Measurements from ENCODE around the gene GNAS-AS1.
"Not testable (repeated sequence)": the region's sequence is repeated elsewhere in the genome, so short reads cannot be mapped to it uniquely, and the experiment has no call there.

GNAS-AS1 gene

GRCh38 chr20:58829531-58829941 is 21.2 kb downstream of the GNAS-AS1 start:
- DNase-seq (ENCODE audit: insufficient read length, low spot score) (no peak), FAIRE-seq (no peak)
- TF ChIP-seq TAF1 (IDR thresholded peaks at IDR 0.05; ENCODE audit: low read depth, low read length) (no peak), POLR2A (IDR thresholded peaks at IDR 0.05; ENCODE audit: low read depth, low read length) (no peak), POLR2AphosphoS5 (IDR thresholded peaks at IDR 0.05; ENCODE audit: low read depth, low read length) (no peak), SPI1 (IDR thresholded peaks at IDR 0.05; ENCODE audit: low read depth, low read length) (no peak), PAX5 (IDR thresholded peaks at IDR 0.05; ENCODE audit: insufficient read depth, low read length, severe bottlenecking) (no peak), POU2F2 (IDR thresholded peaks at IDR 0.05; ENCODE audit: low read depth, low read length) (no peak)

- not testable (repeated sequence) for DNase-seq (ENCODE audit: insufficient read length, low spot score); FAIRE-seq
Observed at GRCh38 chr20:58828804-58829203, 21.9 kb downstream of the GNAS-AS1 start.

DNA sequence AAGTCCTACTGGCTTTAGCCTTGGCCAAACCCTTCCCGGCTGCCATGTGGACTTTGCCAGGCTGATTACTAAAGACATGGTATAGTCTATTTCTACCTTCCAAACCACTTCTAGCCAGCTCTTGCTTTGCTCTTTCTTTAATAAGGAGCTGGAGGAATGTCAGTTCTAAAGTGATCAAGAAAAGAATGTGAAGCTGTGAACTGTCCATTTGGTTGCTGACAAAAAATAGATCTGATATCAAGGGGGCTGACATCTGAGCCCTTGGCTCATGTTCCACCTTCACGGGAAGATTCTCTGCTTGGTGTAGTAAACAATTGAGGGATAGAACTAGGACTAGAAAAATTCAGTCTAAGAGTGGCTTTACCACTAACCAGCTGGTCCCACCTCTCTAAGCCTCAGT is 22.6 kb downstream of the GNAS-AS1 start:
- no peak for FAIRE-seq

DNA sequence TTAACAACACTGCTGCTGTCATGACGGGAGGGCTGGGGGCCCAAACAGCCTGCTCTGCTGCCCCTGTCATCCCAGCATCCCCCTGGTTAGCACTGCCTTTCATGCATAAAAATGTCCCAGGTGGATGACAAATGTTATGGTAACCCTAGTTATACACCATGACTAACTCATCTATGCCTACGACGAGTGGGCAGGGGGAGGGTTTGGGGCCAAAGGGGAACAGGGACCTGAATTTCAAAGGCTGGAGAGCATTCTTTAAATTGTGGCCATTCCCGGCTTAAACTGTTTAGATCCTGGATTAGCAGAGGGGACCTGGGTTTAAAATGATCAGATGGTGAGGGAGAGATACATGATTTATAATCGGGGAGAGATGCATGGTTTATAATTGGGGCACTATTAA is 24.4 kb downstream of the GNAS-AS1 start:
- no peak for FAIRE-seq
- no peak for TF ChIP-seq PAX5 (IDR thresholded peaks at IDR 0.05; ENCODE audit: insufficient read depth, low read length, severe bottlenecking)
- TF ChIP-seq POLR2AphosphoS5 (IDR thresholded peaks at IDR 0.05; ENCODE audit: low read depth, low read length): no peak
- TF ChIP-seq POU2F2 (IDR thresholded peaks at IDR 0.05; ENCODE audit: low read depth, low read length): no peak
- TF ChIP-seq TAF1 (IDR thresholded peaks at IDR 0.05; ENCODE audit: low read depth, low read length): no peak
- no peak for TF ChIP-seq POLR2A (IDR thresholded peaks at IDR 0.05; ENCODE audit: low read depth, low read length)
- no peak for DNase-seq (ENCODE audit: insufficient read length, low spot score)

More for the DNA sequence above, 22.6 kb downstream of the GNAS-AS1 start:
- DNase-seq (ENCODE audit: insufficient read length, low spot score): no peak
- TF ChIP-seq POLR2A (IDR thresholded peaks at IDR 0.05; ENCODE audit: low read depth, low read length): no peak
- TF ChIP-seq POLR2AphosphoS5 (IDR thresholded peaks at IDR 0.05; ENCODE audit: low read depth, low read length): no peak
- no peak for TF ChIP-seq SPI1 (IDR thresholded peaks at IDR 0.05; ENCODE audit: low read depth, low read length)
- TF ChIP-seq POU2F2 (IDR thresholded peaks at IDR 0.05; ENCODE audit: low read depth, low read length): no peak
- no peak for TF ChIP-seq PAX5 (IDR thresholded peaks at IDR 0.05; ENCODE audit: insufficient read depth, low read length, severe bottlenecking)
- TF ChIP-seq TAF1 (IDR thresholded peaks at IDR 0.05; ENCODE audit: low read depth, low read length): no peak

- no peak for TF ChIP-seq POU2F2 (IDR thresholded peaks at IDR 0.05; ENCODE audit: low read depth, low read length)
- TF ChIP-seq PAX5 (IDR thresholded peaks at IDR 0.05; ENCODE audit: insufficient read depth, low read length, severe bottlenecking): no peak
- TF ChIP-seq POLR2AphosphoS5 (IDR thresholded peaks at IDR 0.05; ENCODE audit: low read depth, low read length): no peak
- no peak for TF ChIP-seq TAF1 (IDR thresholded peaks at IDR 0.05; ENCODE audit: low read depth, low read length)
- no peak for TF ChIP-seq SPI1 (IDR thresholded peaks at IDR 0.05; ENCODE audit: low read depth, low read length)
- no peak for TF ChIP-seq POLR2A (IDR thresholded peaks at IDR 0.05; ENCODE audit: low read depth, low read length)
- DNase-seq (ENCODE audit: insufficient read length, low spot score) (no peak), FAIRE-seq (no peak)
Observed at GRCh38 chr20:58825450-58825849, 25.3 kb downstream of the GNAS-AS1 start.

DNA sequence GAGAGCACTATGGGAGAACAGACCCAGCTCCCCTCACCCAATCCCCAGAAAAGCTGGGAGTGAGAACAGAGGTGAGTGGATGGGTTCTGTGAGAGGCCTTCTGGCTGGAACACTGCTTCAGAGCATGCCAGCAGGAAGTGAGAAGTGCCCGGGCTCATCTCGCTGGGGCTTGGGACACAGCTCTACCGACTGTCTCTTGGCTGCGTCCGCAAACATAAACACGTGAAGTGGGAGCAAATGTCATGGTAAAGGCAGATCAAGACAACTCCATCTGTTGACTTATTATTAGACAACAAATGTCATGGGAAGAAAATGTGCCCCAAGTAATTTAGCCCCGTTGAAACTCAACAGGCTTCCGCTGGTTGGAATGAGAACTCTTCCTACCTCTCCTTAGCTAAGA is 25.9 kb downstream of the GNAS-AS1 start:
- TF ChIP-seq POLR2AphosphoS5 (IDR thresholded peaks at IDR 0.05; ENCODE audit: low read depth, low read length) (no peak), PAX5 (IDR thresholded peaks at IDR 0.05; ENCODE audit: insufficient read depth, low read length, severe bottlenecking) (no peak), SPI1 (IDR thresholded peaks at IDR 0.05; ENCODE audit: low read depth, low read length) (no peak), TAF1 (IDR thresholded peaks at IDR 0.05; ENCODE audit: low read depth, low read length) (no peak), POLR2A (IDR thresholded peaks at IDR 0.05; ENCODE audit: low read depth, low read length) (no peak), POU2F2 (IDR thresholded peaks at IDR 0.05; ENCODE audit: low read depth, low read length) (no peak)
- FAIRE-seq (no peak), DNase-seq (ENCODE audit: insufficient read length, low spot score) (no peak)

GRCh38 chr20:58822748-58823730 is 27.7 kb downstream of the GNAS-AS1 start:
- FAIRE-seq (no peak), DNase-seq (ENCODE audit: insufficient read length, low spot score) (no peak)
- TF ChIP-seq POU2F2 (IDR thresholded peaks at IDR 0.05; ENCODE audit: low read depth, low read length) (no peak), PAX5 (IDR thresholded peaks at IDR 0.05; ENCODE audit: insufficient read depth, low read length, severe bottlenecking) (no peak), POLR2A (IDR thresholded peaks at IDR 0.05; ENCODE audit: low read depth, low read length) (no peak), POLR2AphosphoS5 (IDR thresholded peaks at IDR 0.05; ENCODE audit: low read depth, low read length) (no peak), TAF1 (IDR thresholded peaks at IDR 0.05; ENCODE audit: low read depth, low read length) (no peak), SPI1 (IDR thresholded peaks at IDR 0.05; ENCODE audit: low read depth, low read length) (no peak)

DNA sequence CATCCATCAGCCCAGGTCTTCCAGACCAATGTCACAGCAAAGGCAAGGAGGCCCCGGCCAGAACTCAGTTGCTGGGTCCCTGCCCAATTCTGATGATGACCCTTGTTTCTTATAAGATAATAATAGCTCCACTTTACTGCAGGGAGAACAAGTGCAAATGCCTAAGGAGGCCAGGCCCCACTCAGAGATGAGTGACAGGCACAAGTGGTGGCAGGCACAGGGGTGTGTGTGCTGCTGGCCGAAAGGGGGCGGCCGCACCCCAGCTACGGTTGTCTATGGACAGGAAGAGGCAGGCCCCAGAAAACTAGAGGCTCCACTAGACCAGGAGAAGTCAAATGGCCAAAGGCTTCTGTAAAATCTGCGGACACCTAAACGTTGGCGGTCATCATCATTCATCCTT is 28.6 kb downstream of the GNAS-AS1 start:
- TF ChIP-seq PAX5 (IDR thresholded peaks at IDR 0.05; ENCODE audit: insufficient read depth, low read length, severe bottlenecking) (no peak), POLR2A (IDR thresholded peaks at IDR 0.05; ENCODE audit: low read depth, low read length) (no peak), TAF1 (IDR thresholded peaks at IDR 0.05; ENCODE audit: low read depth, low read length) (no peak), SPI1 (IDR thresholded peaks at IDR 0.05; ENCODE audit: low read depth, low read length) (no peak), POU2F2 (IDR thresholded peaks at IDR 0.05; ENCODE audit: low read depth, low read length) (no peak), POLR2AphosphoS5 (IDR thresholded peaks at IDR 0.05; ENCODE audit: low read depth, low read length) (no peak)
- FAIRE-seq: no peak
- no peak for DNase-seq (ENCODE audit: insufficient read length, low spot score)

DNA sequence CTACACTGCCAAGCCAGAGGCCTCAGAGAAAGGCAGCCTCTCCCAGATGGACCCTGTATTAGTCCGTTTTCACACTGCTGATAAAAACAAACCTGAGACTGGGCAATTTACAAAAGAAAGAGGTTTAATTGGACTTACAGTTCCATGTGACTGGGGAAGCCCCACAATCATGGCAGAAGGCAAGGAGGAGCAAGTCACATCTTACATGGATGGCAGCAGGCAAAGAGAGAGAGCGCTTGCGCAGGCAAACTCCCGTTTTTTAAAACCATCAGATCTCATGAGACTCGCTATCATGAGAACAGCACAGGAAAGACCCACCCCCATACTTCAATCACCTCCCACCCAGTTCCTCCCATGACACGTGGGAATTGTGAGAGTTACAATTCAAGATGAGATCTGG is 30.2 kb downstream of the GNAS-AS1 start:
- FAIRE-seq; DNase-seq (ENCODE audit: insufficient read length, low spot score): not testable (repeated sequence)

GRCh38 chr20:58819921-58820320 is 30.8 kb downstream of the GNAS-AS1 start:
- TF ChIP-seq SPI1 (IDR thresholded peaks at IDR 0.05; ENCODE audit: low read depth, low read length) (no peak), POU2F2 (IDR thresholded peaks at IDR 0.05; ENCODE audit: low read depth, low read length) (no peak), POLR2A (IDR thresholded peaks at IDR 0.05; ENCODE audit: low read depth, low read length) (no peak), PAX5 (IDR thresholded peaks at IDR 0.05; ENCODE audit: insufficient read depth, low read length, severe bottlenecking) (no peak), POLR2AphosphoS5 (IDR thresholded peaks at IDR 0.05; ENCODE audit: low read depth, low read length) (no peak), TAF1 (IDR thresholded peaks at IDR 0.05; ENCODE audit: low read depth, low read length) (no peak)
- FAIRE-seq (no peak), DNase-seq (ENCODE audit: insufficient read length, low spot score) (no peak)
